Stimulated activated CD4-positive, alpha-beta T cell treated with anti-CD3 and anti-CD28 coated beads, Interleukin-15, amount 100 ng/mL, for 1 hour (primary cell): ENCODE data around the gene RPS3.

ENCODE experiments used
- DNase-seq, 2 donors: peaks; one replicate each; pipeline ENCODE4 v3.0.0-alpha.2; 2020; ENCODE audit warnings: low read depth in 1 of 2, low spot score in 1 of 2

RPS3 gene

GRCh38 chr11:75413864-75414263 lies 14.5 kb downstream of the RPS3 start:
- no peak for DNase-seq

DNA sequence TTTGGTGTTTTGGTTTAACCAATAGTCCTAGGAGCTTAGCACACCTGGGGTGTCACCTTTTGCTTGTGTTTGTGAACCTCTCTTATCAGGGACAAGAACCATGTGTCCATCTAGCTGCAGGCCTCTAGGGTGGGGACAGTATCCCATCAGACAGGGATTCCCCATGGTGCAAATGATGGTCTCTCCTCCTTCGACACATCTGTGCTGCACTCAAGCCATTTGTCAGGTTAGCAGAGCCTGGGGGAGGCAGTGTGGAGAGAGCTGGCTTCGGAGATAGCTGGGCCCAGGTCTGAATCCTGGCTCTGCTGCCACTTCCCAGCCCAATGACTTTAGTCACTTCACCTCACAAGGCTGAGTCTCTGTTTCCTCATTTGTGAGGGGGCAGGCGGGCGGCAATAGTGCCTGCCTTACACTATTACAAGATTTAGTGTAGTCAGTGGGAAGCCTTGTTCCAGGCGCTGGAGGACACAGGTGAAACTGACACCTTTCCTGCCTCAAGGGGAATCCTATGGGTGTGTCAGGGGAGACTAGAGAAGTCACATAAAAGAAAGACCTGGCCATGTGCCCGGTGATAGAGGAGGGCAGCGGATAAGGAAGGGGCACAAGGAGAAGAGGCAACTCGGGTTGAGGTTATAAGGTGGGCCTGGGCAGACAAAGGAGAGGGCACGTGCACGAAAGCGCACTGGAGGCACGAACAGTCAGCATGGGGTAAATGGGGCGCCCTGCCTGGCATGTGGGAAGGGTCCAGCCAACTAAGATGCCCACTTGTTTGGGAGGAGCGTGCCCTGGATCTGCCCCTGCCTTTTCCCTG lies 21.1 kb downstream of the RPS3 start:
- no peak for DNase-seq

- DNase-seq: no peak
Measured at GRCh38 chr11:75421035-75421602, 21.8 kb downstream of the RPS3 start.

DNA sequence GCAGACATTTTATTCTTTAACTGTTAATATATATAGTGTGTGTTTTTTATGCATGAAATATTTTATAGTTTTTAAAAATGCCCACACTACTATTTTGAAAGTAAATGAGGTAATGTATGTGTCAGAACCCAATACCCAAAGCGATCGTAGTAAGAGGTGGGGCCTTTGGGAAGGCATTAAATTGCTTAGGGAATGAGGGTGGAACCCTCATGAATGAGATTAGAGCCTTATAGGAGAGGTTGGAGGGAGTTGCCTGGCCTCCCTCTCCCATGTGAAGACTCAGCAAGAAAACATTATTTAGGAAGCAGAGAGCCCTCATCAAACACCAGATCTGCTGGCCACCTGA lies 22.6 kb downstream of the RPS3 start:
- DNase-seq: no peak

DNA sequence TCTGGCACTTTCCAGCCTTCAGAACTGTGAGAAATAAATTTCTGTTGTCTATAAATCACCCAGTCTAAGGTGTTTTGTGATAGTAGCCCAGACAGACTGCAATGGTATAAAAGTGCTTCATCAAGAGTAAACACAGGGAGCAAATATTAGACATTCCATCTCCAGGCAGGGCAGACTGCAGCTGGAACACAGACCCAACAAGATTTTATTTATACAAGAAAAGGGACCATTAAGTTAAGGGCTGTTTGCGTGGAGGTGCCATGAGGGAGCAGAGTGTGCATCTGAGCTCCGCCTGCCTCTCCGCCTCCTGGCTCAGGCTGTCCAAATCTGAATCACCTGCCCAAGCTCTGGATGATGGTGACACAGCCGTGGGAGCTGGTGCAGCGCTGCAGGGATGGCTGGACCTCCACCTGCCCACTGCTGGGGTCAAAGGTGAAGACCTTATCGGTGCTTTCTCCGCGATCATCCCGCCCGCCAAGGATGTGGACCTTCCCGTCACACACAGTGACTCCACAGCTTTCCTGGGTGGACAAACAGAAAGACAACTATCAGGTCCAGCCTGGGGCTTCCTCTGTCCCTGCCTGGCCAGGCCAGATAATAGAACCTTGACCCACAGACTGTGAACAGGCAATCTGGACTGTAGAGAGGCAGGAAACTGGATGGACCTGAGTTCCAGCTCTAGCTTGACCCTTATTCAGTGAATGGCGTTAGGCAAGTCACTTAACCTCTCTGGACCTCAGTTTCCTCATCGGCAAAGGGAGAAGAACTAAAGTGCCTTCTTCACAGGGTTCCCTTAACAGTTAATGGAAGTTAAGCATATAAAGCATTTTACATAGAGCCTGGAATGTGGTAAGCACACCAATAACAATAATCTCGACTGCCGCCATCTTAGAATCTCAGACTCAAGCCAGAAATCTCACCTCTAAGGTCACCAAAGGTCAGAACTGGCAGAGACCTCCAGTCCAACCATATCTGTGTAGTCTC lies 23.2 kb downstream of the RPS3 start:
- no peak for DNase-seq

GRCh38 chr11:75423721-75424120 lies 24.4 kb downstream of the RPS3 start:
- DNase-seq: no peak

GRCh38 chr11:75424396-75424795 lies 25.1 kb downstream of the RPS3 start:
- DNase-seq: no peak

DNA sequence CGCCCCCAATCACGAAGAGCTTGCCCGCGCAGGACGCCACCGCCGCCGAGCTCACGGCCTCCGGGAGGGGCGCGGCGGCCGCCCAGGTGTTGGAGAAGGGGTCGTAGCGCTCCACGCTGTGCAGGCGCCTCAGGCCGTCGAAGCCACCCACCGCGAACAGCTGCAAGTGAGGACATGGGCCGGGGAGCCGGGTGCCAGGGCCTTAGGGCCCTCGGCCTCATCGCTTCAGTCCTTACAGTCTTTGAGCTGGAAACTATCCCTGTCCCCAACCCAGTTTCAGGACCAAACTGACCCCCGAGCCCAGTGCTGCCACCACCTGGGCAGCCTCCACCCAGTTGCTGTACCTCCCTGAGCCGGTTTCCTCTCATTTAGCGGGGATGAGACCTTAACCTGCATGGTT lies 26.1 kb downstream of the RPS3 start:
- no peak for DNase-seq

DNA sequence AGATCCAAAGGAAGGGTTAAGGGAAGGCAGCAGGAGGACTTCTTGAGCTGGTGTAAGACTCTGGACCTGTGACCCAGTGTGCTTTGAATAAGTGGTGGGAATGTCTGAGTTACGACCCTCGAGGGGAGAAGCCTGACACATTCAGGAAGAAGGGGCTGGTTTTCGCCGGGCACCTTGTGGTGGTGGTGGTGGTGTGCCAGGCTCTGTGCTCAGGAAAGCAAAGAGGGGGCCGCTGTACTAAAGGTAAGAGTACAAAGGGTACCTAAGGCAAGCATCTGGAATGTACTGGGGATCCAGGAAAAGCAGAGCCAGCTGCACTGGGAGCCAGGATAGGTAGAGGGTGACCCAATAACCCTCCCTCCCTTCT lies 27.4 kb downstream of the RPS3 start:
- no peak for DNase-seq

DNA sequence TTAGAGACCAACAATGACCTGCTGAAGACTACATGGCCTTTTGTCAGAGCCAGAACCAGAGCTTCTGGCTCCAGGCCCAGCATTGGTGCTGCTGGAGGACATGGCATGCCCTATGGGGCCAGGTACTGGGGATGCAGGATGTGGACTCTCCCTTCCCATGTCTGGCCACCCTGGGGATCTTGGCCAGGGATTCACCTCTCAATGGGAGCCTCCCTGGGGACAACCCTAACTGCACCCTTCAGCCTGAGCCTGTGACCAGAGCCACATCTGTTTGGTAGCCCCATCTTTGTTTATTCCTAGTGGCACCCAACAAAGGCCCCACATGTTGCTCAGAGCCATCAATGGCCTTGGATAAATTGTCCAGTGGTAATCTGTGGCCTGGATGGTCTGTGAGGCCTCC lies 27.9 kb downstream of the RPS3 start:
- DNase-seq: no peak

- peak; percentile 20 to 46 for DNase-seq
Measured at GRCh38 chr11:75428281-75428724, 29.0 kb downstream of the RPS3 start.

DNA sequence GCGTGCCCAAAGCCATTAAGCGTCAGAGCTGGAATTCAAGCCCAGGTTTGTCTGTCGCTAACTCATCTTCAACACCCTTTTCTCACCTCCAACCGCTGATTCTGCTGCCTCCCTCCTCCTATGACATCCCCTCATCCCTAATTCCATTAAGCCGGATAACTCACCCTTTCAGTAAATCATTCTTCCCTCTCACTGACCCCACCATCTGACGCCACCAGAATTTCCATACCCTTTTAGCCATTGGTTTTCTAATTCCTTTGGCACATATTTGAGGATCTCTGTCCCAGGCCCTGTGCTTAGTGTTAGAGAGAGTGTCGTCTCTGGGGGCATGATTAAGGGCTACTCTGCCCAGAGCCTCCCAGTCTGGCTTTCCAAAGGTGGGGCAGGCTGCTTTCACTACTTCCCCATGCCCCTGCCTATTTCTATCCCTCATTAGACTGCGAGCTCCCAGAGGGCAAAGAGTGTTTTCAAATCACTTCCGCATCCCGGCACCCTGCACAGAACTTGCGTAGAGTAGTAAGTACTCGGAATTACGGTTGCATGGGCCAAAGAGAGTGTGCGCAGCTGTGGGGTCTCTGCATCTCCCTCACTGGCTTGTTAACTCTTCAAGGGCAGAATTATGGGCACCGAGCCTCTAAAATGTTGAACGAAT lies 29.8 kb downstream of the RPS3 start:
- no peak for DNase-seq

- no peak for DNase-seq
Measured at GRCh38 chr11:75429641-75429901, 30.3 kb downstream of the RPS3 start.

DNA sequence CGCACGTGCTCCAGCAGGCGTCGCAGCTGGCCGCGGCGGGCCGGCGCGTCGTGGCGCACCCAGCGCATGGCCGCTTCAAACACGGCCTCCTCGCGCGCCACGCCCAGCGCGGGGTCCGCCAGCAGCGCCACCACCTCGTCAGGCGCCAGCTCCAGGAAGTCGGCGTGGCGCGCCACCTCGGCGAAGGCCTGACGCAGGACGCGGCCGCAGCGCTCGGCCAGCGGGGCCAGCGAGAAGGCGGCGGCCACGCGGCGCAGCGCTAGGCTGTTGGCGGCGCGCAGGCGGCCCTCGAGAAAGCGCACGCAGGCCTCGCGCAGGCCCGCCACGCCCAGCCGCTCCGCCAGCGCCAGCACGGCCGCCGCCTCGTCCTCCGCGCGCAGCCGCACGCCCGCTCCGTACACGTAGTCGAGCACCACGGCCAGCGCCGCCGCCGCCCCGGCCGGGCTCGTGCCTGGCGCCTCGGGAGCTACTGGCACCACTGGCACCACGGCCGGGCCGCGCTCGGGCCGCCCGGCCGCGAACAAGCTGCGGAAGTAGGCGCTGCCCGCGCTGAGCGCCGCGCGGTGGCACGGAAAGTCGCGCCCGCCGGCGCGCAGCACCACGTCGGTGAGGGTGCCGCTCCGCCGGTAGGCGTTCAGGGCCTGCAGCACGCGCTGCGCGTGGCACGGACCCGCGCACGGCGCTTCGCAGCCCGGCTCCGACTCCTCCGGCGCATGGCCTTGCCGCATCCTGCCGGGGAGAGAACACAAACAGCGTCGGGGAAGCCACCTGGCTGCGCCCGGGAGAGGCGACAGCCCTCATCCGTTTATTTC lies 30.8 kb downstream of the RPS3 start:
- peak; percentile 34 to 48 for DNase-seq

DNA sequence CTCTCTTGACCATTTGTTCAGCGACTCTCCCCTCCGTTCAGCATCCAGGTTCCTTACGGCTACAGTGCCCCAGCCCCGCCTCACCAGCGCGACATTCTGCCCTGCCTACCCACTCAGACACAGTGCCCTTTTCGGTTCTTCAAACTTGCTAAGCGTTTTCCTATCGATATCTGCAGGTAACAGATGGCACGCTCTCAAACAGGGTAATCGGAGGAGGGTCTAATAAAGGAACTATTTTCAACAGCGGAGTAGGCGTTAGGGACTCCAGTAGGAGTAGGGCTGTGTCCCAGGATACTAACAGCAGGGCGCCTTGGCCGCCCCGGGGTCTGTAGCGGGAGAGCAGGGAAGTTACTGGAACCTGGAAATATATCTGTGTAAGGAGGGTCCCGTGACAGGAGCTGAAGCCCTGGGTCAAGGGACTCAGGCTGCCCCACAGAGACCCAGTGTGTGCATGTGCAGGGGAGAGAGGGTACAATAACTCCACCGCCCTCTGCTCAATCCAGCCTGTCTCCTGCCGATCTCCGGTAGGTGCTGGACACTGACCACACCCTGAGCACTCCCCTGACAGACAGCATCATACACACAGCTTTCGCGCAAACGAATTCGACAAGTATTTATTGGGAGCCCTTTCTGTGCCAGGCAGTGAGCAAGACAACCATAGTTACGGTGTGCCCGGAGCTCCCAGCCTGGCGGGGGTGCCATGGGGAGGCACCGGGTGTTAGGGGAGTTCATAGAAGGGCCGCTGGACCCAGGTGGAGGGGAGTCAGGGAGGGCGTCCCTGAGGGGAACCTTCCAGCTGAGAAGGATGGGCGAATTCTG lies 31.6 kb downstream of the RPS3 start:
- no peak for DNase-seq

GRCh38 chr11:75431533-75432525 lies 32.5 kb downstream of the RPS3 start:
- DNase-seq: no peak

- DNase-seq: no peak
Measured at GRCh38 chr11:75432911-75433321, 33.6 kb downstream of the RPS3 start, which contains the start of gene KLHL35. KLHL35 (minus strand) TSS chr11:75433203; CDS start chr11:75430629, 2,574 bp downstream.

DNA sequence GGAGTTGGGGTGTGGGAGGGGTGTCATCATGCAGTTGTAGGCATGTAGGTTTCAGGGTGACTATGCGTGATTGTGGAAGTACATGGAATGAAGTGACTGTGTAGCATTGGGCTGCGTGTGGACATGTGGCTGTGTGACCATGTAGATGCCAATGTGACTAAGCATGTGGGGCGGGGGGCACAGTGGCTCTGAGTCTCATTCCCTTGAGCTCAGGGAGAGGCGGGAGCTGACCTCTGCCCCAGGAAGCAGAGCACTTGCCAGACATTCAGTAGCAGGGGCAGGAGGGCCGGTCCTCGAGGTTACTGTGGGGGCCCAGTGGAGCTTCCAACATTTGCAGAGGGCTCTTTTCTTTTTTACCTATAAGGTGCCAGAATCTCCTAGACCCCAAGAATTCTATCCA lies 34.1 kb downstream of the RPS3 start:
- no peak for DNase-seq

GRCh38 chr11:75434051-75434450 lies 34.7 kb downstream of the RPS3 start:
- DNase-seq: no peak
